H1 (cell line): Measurements from ENCODE around the gene KCNK3.

Experiments
- POLR2AphosphoS5 ChIP-seq: IDR thresholded peaks from 2 replicates; pipeline ENCODE4 v1.6.1; 2011; ENCODE audit warnings: low read depth, low read length
- TF ChIP-seq, protein P1 (sequence below), 3 experiments: IDR thresholded peaks; 1 replicate in 2 of 3; 2 replicates in 1 of 3; pipeline versions ENCODE4 v1.5.1 to v1.6.1; 2011; ENCODE audit warnings: low read length in 3 of 3, mild to moderate bottlenecking in 3 of 3, inconsistent platforms in 2 of 3, low read depth in 1 of 3, moderate library complexity in 1 of 3; ENCODE audit not compliant: insufficient read depth in 1 of 3; ENCODE audit errors: control extremely low read depth in 1 of 3
- TF ChIP-seq, protein P2 (sequence below): IDR thresholded peaks from 2 replicates; pipeline ENCODE4 v1.6.1; 2011; ENCODE audit warnings: low read length, improper control_type of control experiment

DNA sequence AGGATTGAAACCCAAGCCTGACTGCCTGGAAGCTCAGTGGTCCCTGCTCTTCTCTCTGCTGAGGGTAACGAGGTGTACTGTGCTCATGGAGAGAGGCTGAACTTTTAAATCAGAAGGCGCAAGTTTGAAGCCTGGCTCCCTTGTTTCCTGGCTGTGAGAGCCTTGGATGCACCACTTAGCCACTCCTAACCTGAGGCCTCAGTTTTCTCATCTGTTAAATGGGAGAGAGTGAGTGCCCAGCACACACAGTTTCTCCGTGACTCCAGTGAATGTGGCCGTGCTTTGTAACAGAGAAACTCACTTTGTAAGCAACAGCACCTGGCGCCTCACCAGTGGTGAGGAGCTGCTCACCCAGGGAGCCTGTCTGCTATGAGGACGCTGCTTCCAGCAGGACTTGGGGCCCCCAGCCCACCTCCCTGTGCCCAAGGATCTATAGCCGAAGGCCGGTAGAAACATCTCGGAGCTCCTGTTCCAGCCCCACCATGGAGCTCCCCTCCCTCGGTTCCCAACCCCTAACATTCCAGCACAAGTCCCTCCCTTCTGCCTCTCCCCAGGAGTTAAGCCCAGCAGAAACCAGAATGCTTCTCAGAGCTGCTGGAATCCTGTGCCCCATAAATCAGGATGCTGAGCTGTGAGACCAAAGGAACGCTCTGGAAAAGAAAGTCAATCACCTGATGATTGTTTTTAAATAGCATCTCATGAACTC lies 20.3 kb upstream of the KCNK3 start:
- TF ChIP-seq, protein P1, sequence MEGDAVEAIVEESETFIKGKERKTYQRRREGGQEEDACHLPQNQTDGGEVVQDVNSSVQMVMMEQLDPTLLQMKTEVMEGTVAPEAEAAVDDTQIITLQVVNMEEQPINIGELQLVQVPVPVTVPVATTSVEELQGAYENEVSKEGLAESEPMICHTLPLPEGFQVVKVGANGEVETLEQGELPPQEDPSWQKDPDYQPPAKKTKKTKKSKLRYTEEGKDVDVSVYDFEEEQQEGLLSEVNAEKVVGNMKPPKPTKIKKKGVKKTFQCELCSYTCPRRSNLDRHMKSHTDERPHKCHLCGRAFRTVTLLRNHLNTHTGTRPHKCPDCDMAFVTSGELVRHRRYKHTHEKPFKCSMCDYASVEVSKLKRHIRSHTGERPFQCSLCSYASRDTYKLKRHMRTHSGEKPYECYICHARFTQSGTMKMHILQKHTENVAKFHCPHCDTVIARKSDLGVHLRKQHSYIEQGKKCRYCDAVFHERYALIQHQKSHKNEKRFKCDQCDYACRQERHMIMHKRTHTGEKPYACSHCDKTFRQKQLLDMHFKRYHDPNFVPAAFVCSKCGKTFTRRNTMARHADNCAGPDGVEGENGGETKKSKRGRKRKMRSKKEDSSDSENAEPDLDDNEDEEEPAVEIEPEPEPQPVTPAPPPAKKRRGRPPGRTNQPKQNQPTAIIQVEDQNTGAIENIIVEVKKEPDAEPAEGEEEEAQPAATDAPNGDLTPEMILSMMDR (IDR thresholded peaks at IDR 0.05; ENCODE audit: control extremely low read depth in 1 of 3, insufficient read depth in 1 of 3, low read depth in 1 of 3, low read length in 3 of 3) = no peak
- TF ChIP-seq POLR2AphosphoS5 = no peak
- TF ChIP-seq, protein P2, sequence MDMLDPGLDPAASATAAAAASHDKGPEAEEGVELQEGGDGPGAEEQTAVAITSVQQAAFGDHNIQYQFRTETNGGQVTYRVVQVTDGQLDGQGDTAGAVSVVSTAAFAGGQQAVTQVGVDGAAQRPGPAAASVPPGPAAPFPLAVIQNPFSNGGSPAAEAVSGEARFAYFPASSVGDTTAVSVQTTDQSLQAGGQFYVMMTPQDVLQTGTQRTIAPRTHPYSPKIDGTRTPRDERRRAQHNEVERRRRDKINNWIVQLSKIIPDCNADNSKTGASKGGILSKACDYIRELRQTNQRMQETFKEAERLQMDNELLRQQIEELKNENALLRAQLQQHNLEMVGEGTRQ = no peak
